Measurements from ENCODE around the gene CTNNBL1.

The CTNNBL1 gene

DNA sequence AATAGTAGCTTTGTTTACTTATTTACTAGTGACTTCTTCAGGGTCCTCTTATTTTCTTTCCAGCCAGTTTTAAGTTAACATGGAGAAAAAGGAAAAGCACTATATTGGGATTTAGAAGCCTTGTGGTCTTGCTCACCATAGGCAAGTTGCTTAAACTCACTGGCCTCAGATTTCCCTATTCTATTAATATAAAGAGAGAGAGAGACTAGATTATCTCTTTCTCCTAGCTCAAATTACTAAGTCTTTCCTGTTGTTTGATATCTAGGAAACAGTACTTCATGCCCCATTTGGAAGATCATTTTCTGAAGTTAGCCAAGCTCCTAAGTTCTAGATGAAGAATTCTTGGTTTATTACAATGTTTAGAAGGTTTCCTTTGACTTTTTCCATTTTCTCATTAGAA is 32.5 kb downstream of the CTNNBL1 start:
- TF ChIP-seq, protein P1, sequence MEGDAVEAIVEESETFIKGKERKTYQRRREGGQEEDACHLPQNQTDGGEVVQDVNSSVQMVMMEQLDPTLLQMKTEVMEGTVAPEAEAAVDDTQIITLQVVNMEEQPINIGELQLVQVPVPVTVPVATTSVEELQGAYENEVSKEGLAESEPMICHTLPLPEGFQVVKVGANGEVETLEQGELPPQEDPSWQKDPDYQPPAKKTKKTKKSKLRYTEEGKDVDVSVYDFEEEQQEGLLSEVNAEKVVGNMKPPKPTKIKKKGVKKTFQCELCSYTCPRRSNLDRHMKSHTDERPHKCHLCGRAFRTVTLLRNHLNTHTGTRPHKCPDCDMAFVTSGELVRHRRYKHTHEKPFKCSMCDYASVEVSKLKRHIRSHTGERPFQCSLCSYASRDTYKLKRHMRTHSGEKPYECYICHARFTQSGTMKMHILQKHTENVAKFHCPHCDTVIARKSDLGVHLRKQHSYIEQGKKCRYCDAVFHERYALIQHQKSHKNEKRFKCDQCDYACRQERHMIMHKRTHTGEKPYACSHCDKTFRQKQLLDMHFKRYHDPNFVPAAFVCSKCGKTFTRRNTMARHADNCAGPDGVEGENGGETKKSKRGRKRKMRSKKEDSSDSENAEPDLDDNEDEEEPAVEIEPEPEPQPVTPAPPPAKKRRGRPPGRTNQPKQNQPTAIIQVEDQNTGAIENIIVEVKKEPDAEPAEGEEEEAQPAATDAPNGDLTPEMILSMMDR (IDR thresholded peaks at IDR 0.05; ENCODE audit: insufficient read depth, low read length) = no peak
- TF ChIP-seq, protein P2, sequence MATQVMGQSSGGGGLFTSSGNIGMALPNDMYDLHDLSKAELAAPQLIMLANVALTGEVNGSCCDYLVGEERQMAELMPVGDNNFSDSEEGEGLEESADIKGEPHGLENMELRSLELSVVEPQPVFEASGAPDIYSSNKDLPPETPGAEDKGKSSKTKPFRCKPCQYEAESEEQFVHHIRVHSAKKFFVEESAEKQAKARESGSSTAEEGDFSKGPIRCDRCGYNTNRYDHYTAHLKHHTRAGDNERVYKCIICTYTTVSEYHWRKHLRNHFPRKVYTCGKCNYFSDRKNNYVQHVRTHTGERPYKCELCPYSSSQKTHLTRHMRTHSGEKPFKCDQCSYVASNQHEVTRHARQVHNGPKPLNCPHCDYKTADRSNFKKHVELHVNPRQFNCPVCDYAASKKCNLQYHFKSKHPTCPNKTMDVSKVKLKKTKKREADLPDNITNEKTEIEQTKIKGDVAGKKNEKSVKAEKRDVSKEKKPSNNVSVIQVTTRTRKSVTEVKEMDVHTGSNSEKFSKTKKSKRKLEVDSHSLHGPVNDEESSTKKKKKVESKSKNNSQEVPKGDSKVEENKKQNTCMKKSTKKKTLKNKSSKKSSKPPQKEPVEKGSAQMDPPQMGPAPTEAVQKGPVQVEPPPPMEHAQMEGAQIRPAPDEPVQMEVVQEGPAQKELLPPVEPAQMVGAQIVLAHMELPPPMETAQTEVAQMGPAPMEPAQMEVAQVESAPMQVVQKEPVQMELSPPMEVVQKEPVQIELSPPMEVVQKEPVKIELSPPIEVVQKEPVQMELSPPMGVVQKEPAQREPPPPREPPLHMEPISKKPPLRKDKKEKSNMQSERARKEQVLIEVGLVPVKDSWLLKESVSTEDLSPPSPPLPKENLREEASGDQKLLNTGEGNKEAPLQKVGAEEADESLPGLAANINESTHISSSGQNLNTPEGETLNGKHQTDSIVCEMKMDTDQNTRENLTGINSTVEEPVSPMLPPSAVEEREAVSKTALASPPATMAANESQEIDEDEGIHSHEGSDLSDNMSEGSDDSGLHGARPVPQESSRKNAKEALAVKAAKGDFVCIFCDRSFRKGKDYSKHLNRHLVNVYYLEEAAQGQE (IDR thresholded peaks at IDR 0.05; ENCODE audit: insufficient replicate concordance, low read depth) = no peak
- TF ChIP-seq POLR2AphosphoS5 (IDR thresholded peaks at IDR 0.05; ENCODE audit: low read depth) = no peak
- TF ChIP-seq SPI1 (IDR thresholded peaks at IDR 0.05; ENCODE audit: borderline replicate concordance, low read depth) = no peak
- TF ChIP-seq GABPA (IDR thresholded peaks at IDR 0.05; ENCODE audit: low read depth) = no peak
- no peaks in the 10 kb centered on the region for H3K27me3 ChIP-seq (ENCODE audit: insufficient read depth, poor library complexity, severe bottlenecking)
- no peak overlapping the region for H3K4me3 ChIP-seq (replicated peaks; ENCODE audit: insufficient read depth, low read length)
- DNase-seq (ENCODE audit: low read depth in 1 of 2, low spot score in 1 of 2) = no peak
- H3K27ac ChIP-seq (replicated peaks) = no peak overlapping the region

DNA sequence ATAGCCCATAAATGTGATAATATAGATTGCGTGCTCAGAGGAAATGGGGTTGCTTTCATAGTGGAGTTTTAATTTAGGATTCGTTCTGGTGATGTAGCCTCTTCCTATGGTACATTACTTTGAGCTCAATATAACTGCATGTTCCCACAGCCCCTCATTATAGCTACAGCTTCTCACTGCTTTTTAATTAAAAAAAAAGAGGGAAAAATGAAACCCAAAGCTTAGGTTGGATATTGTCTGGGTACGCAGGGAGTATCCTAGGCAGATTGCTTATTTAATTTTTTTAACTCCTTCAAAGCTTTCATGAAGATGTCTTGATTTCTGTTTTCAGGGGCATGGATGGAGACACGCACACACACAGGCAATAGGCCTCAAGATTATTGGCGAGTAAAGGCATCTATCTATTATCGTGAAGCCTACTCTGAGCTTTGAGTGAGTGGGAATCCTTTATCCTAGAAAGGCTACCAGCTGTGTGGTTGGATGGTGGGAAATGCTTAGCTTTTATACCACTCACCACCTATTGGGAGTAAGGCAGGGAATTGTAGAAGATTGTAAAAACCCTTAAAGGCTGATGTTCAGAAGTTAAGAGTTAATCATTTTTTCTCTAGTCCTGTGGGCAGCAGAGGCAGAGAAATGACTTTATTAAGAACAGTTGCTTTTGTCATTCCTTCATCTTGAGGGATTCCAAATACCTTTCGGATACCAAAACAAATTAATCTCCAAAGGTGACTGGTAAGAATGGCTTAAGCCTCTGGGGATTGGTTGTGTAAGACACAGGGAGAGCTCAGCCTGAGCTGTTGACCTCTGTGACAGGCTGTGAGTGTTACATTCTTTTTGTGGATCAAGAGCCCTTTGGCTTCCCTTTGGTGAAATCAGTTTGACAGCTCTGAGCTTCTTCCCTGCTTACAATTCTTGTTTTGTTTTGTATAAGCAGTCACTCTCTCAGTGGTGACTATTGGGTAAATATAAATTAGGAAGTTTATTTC is 33.4 kb downstream of the CTNNBL1 start:
- TF ChIP-seq SPI1 (IDR thresholded peaks at IDR 0.05; ENCODE audit: borderline replicate concordance, low read depth) = no peak
- TF ChIP-seq, protein P2 (IDR thresholded peaks at IDR 0.05; ENCODE audit: insufficient replicate concordance, low read depth) = no peak
- TF ChIP-seq POLR2AphosphoS5 (IDR thresholded peaks at IDR 0.05; ENCODE audit: low read depth) = no peak
- TF ChIP-seq, protein P1 (IDR thresholded peaks at IDR 0.05; ENCODE audit: insufficient read depth, low read length) = no peak
- no peak for TF ChIP-seq GABPA (IDR thresholded peaks at IDR 0.05; ENCODE audit: low read depth)
- DNase-seq (ENCODE audit: low read depth in 1 of 2, low spot score in 1 of 2) = no peak

DNA sequence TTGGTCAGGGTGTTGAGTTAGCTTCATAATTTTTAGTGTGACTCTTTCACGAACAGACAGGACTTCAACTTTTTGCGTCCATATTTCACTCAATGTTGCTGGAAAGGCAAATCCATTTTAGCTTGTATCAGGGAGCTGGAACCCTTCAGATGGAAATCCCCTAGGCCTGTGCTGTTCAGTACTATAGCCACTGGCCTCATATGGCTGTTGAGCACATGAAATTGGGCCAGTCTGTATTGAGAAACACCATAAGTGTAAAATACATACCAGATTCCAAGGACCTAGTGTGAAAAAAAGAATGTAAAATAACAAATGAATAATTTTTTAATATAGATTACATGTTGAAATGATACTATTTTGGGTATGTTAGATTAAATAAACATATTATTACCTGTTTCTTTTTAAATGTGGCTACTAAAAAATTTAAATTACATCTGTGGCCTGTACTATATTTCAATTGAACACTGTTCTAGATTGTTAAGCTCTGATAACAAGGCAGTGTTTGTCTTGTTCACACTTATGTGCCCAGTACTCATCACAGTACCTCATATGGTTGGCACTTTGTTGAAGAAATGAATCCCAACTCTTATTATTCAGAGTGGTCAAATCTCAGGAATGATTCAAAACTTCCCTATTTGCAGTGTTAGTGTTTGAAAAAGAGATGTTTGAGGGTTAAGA is 34.3 kb downstream of the CTNNBL1 start:
- no peak for DNase-seq (ENCODE audit: low read depth in 1 of 2, low spot score in 1 of 2)
- Histone ChIP-seq H3K27ac (replicated peaks) (no peak overlapping the region), H3K27me3 (ENCODE audit: insufficient read depth, poor library complexity, severe bottlenecking) (no peaks in the 10 kb centered on the region), H3K4me3 (replicated peaks; ENCODE audit: insufficient read depth, low read length) (no peak overlapping the region)
- TF ChIP-seq, protein P2 (IDR thresholded peaks at IDR 0.05; ENCODE audit: insufficient replicate concordance, low read depth) = no peak
- TF ChIP-seq, protein P1 (IDR thresholded peaks at IDR 0.05; ENCODE audit: insufficient read depth, low read length) = no peak
- no peak for TF ChIP-seq POLR2AphosphoS5 (IDR thresholded peaks at IDR 0.05; ENCODE audit: low read depth)
- no peak for TF ChIP-seq GABPA (IDR thresholded peaks at IDR 0.05; ENCODE audit: low read depth)
- no peak for TF ChIP-seq SPI1 (IDR thresholded peaks at IDR 0.05; ENCODE audit: borderline replicate concordance, low read depth)

More for the DNA sequence above, 33.4 kb downstream of the CTNNBL1 start:
- H3K4me3 ChIP-seq (replicated peaks; ENCODE audit: insufficient read depth, low read length) = no peak overlapping the region
- no peaks in the 10 kb centered on the region for H3K27me3 ChIP-seq (ENCODE audit: insufficient read depth, poor library complexity, severe bottlenecking)
- H3K27ac ChIP-seq (replicated peaks) = no peak overlapping the region
